8988T (cell line): ENCODE measurements around the gene FOXD4L1.
"Not testable (repeated sequence)": the region's sequence is repeated elsewhere in the genome, so short reads cannot be mapped to it uniquely, and the experiment has no call there.

Experiments
- DNase-seq: peaks from one replicate; pipeline ENCODE4 v3.0.0; 2011

The FOXD4L1 gene

GRCh38 chr2:113498365-113498764 is at the start of gene FOXD4L1:
Gene FOXD4L1, plus strand, starts transcription at chr2:113498665. Its CDS starts 592 bp downstream, at chr2:113499257.
- not testable (repeated sequence) for DNase-seq

GRCh38 chr2:113465770-113466169 is 32.7 kb upstream of the FOXD4L1 start:
- not testable (repeated sequence) for DNase-seq

DNA sequence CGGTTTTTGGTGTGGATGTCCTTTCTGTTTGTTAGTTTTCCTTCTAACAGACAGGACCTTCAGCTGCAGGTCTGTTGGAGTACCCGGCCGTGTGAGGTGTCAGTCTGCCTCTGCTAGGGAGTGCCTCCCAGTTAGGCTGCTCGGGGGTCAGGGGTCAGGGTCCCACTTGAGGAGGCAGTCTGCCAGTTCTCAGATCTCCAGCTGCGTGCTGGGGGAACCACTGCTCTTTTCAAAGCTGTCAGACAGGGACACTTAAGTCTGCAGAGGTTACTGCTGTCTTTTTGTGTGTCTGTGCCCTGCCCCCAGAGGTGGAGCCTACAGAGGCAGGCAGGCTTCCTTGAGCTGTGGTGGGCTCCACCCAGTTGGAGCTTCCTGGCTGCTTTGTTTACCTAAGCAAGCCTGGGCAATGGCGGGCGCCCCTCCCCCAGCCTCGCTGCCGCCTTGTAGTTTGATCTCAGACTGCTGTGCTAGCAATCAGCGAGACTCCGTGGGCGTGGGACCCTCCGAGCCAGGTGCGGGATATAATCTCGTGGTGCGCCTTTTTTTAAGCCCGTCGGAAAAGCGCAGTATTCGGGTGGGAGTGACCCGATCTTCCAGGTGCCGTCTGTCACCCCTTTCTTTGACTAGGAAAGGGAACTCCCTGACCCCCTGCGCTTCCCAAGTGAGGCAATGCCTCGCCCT is 21.6 kb upstream of the FOXD4L1 start:
- DNase-seq, result not testable (repeated sequence)

GRCh38 chr2:113496527-113496926 is 1.9 kb upstream of the FOXD4L1 start:
- DNase-seq, result not testable (repeated sequence)

DNA sequence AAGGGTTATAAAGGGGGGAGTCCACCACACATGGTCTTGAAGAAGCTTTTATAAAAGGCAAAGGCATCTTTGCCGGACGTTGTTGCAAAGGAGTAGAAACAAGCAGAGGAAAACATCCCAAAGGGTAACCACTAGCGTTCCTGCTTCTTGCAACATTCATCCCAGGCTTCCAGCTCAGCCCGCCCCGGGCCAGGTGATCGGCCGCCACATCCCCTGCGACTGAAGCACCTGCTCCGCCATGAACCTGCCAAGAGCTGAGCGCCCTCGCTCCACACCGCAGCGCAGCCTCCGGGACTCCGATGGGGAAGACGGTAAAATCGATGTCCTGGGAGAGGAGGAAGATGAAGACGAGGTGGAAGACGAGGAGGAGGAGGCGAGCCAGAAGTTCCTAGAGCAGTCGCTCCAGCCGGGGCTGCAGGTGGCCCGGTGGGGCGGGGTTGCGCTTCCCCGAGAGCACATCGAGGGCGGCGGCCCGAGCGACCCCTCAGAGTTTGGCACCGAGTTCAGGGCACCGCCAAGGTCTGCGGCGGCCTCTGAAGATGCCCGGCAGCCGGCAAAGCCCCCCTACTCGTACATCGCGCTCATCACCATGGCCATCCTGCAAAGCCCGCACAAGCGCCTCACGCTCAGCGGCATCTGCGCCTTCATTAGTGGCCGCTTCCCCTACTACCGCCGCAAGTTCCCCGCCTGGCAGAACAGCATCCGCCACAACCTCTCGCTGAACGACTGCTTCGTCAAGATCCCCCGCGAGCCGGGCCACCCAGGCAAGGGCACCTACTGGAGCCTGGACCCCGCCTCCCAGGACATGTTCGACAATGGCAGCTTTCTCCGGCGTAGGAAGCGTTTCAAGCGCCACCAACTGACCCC is 787 bp downstream of the FOXD4L1 start:
- DNase-seq, result not testable (repeated sequence)

GRCh38 chr2:113499886-113500722 is 1.6 kb downstream of the FOXD4L1 start:
- DNase-seq, result not testable (repeated sequence)

DNA sequence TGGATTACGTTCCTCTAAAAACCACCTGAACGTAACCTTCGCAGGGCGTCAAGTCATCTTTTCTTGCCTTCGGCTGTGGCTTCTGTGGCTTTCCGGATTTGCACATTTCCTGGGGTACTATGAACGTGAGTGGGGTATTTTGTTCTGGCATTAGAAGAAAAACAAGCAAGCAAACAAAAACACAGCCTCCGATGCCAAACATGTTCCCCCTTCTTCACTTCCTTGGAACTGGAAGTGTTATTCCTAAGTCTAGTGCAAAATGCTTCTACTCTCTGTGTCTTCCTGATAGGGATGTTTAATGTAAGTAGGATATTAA is 2.2 kb downstream of the FOXD4L1 start:
- not testable (repeated sequence) for DNase-seq

- not testable (repeated sequence) for DNase-seq
Measured at GRCh38 chr2:113502216-113503093, 4.0 kb downstream of the FOXD4L1 start.

- peak; percentile 27 for DNase-seq
Measured at GRCh38 chr2:113503094-113504042, 4.9 kb downstream of the FOXD4L1 start.

- DNase-seq, result not testable (repeated sequence)
Measured at GRCh38 chr2:113504081-113504480, 5.6 kb downstream of the FOXD4L1 start.

DNA sequence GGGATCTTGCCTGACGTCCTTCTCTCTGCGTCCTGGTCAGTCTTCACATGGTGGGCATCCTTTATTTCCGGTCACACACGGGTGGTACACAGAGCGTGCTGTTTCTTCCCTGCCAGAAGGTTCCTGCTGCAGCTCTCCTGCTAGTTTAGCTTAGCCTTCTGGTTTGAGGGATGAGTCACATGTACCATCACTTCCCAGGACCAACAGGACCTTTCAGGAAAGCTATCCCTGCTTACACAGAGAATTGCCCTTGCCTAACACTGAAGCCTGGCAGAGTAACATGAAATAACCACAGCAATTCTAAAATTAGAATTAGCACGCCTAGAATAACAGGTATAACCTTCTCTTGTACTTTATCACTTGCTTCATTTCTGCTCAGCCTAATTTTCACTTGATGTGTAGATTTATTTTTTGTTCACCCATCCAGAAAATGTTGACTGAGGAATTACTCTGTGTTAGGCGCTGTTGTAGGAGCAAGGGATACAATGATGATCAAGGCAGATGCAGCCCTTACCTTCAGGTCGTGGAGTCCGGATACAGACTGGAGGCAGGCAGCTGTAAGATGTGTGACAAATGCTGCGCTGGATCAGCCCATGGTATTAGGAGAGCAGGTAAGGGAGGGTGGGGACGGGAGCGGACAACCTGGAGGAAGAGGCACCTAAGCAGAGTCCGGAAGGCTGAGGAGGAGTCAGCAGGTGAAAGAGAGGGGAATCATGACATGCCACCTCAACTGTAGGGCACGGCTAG is 9.1 kb downstream of the FOXD4L1 start:
- not testable (repeated sequence) for DNase-seq

DNA sequence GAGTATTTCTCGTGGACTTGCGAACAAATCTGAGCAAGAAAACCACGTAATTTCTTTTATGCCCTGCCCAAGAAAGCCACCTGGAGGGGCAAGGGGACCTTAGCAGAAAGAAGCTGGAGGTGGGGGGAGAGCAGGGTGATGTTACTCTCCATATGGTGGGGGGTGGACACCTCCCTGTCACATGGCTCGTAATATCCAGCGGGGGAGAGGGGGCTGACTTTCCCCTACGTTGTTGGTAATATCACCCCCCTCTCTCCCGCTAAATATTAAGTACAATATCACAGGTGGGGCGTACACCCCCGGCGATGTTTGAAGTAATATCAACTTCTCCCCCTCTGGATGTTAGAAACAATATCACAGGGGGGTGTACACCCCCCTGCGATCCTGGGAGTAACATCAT is 9.7 kb downstream of the FOXD4L1 start:
- DNase-seq, result not testable (repeated sequence)

GRCh38 chr2:113510913-113511312 is 12.4 kb downstream of the FOXD4L1 start:
- DNase-seq, result not testable (repeated sequence)

DNA sequence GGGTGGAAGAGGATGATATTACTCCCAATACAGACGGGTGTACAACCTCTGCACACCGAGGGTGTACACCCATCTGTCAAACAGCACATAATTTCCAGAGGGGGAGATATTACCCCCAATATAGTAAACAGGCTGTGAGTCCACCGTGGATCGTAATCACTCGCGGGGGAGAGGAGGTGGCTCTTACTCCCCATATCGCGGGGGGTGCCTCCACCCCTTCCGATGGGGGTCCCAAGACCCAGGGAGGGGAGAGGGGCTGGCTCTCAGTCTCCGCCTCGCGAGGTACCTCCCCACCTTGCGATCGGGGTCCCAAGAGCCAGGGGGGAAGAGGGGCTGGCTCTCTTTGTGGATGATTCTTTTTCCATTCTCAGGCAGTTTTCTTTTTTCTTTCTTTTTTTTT is 13.4 kb downstream of the FOXD4L1 start:
- DNase-seq, result not testable (repeated sequence)

GRCh38 chr2:113515457-113515856 is 17.0 kb downstream of the FOXD4L1 start:
- not testable (repeated sequence) for DNase-seq

DNA sequence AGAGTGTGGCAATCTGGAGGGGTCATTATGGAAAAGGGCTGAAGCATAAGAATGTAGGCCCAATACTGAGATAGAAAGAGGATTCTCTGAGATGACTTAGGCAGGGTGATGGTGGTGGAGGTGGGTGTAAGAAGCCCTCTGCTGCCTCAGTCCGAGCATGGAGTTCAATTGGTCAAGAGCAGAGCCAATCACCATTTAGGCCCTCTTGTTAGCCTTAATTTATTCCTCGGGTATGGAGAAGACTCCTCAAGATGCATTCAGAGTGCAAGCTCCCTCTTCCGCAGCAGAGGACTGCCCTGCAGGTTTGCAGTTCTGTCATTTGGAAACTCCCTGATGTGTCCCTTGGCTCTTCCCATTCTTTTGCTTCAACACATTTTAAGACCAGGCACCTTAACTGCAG is 17.5 kb downstream of the FOXD4L1 start:
- not testable (repeated sequence) for DNase-seq

GRCh38 chr2:113517025-113517424 is 18.6 kb downstream of the FOXD4L1 start:
- DNase-seq, result not testable (repeated sequence)

DNA sequence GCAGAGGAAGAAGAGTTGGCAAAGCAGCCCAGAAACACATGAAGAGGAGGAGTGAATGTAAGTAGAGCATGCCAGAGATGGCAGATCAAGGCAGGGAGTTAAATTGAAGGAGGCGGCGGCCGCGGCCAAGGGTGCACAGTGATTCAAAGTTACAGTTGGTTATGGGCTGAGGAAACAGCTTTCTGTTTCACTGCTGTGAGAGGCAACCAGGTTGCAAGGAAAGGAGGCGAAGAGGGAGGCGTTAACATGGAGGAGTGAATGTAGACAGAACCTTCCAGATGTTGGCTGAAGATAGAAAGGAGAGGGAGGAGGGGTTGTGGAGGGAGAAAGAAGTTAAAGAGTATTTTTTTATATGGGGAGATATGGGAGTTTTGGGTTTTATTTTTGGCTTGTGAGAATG is 22.4 kb downstream of the FOXD4L1 start:
- not testable (repeated sequence) for DNase-seq

DNA sequence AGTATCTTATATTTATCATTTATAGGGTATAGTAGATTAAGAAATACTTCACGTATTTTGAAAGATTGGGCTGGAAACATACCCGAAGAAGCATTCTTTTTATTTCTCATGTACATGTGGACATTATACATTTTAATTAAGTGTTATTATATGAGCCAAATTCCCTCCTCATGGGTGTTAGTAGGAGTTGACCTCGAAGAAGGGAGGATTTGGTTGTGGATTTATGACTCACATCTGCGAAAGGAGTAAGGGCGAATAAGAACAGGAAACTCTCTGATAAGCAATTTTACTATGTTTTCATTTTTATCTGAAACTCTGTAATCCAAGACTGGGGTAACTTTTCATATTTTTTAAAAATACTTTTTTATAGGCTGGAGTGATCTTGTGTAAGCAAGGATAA is 23.0 kb downstream of the FOXD4L1 start:
- DNase-seq, result not testable (repeated sequence)

DNA sequence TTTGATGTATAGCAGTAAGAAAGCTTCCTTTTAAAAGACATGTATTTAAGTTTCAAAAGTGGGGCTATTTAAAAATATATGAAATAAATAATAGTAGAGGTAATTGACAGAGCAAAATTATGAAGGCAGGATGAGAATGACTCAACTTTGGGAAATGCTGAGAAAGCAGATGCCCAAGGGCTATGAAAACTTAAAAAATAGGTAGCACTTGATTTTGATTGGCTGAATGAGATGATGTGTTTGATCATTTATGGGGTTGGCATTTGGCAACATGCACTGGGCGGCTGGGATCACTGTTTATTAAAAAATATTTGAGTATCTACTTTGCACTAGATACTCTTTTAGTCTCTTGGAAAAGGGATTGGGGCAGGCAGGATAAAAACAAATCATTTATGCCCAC is 26.5 kb downstream of the FOXD4L1 start:
- not testable (repeated sequence) for DNase-seq
